ENCODE results near the gene BCAS3. TPM values are rescaled to one million over a fixed set of nuclear protein-coding genes. Genes with fewer than 3 reads are reported as not detected.

Gene BCAS3
- total RNA-seq, 1 donor from 2014 or later, result 15.2 TPM

GRCh38 chr17:61366076-61366714 is 688.5 kb downstream of the BCAS3 start:
- no peak for DNase-seq (ENCODE audit: low read depth)
- TF ChIP-seq CTCF (conservative IDR thresholded peaks at IDR 0.05; ENCODE audit: low read depth, low read length), result no peak
- H3K4me3 ChIP-seq (ENCODE audit: low read depth, low read length), result no peak overlapping the region

GRCh38 chr17:61366715-61367413 is 689.2 kb downstream of the BCAS3 start:
- no peak overlapping the region for H3K4me3 ChIP-seq (ENCODE audit: low read depth, low read length)
- no peak for TF ChIP-seq CTCF (conservative IDR thresholded peaks at IDR 0.05; ENCODE audit: low read depth, low read length)
- DNase-seq (ENCODE audit: low read depth), result no peak

- no peak for TF ChIP-seq CTCF (conservative IDR thresholded peaks at IDR 0.05; ENCODE audit: low read depth, low read length)
- no peak for DNase-seq (ENCODE audit: low read depth)
Measured at GRCh38 chr17:61368049-61368831, 690.6 kb downstream of the BCAS3 start.

GRCh38 chr17:61368832-61369450 is 691.3 kb downstream of the BCAS3 start:
- H3K4me3 ChIP-seq (ENCODE audit: low read depth, low read length), result no peak overlapping the region
- no peak for TF ChIP-seq CTCF (conservative IDR thresholded peaks at IDR 0.05; ENCODE audit: low read depth, low read length)
- DNase-seq (ENCODE audit: low read depth), result no peak

More at GRCh38 chr17:61368049-61368831, 690.6 kb downstream of the BCAS3 start:
- H3K4me3 ChIP-seq (ENCODE audit: low read depth, low read length), result no peak overlapping the region

GRCh38 chr17:61369751-61370150 is 692.1 kb downstream of the BCAS3 start:
- no peak for TF ChIP-seq CTCF (conservative IDR thresholded peaks at IDR 0.05; ENCODE audit: low read depth, low read length)
- no peak for DNase-seq (ENCODE audit: low read depth)
- no peak overlapping the region for H3K4me3 ChIP-seq (ENCODE audit: low read depth, low read length)

- DNase-seq (ENCODE audit: low read depth), result no peak
- no peak overlapping the region for H3K4me3 ChIP-seq (ENCODE audit: low read depth, low read length)
- no peak for TF ChIP-seq CTCF (conservative IDR thresholded peaks at IDR 0.05; ENCODE audit: low read depth, low read length)
Measured at GRCh38 chr17:61371179-61371578, 693.5 kb downstream of the BCAS3 start.
